Measurements from ENCODE around the gene PPP6R2.

DNA sequence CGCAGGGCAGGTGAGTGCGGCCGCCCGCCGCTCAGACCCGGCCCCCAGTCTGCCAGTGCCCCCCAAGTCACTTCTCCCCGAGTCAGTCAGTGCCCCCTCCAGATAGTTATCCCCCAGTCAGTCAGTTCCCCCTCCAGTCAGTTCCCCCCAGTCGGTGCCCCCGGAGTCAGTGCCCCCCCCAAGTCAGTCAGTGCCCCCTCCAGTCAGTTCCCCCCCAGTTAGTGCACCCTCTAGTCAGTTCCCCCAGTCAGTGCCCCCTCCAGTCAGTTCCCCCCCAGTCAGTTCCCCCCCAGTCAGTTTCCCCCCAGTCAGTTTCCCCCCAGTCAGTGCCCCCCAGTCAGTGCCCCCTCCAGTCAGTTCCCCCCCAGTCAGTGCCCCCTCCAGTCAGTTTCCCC lies 411 bp downstream of the PPP6R2 start:
- TF ChIP-seq EZH2phosphoT487 (IDR thresholded peaks at IDR 0.05; ENCODE audit: borderline replicate concordance) (no peak), CTCF (conservative IDR thresholded peaks at IDR 0.05; ENCODE audit: low read length) (no peak)

Measured in Loucy (cell line).